ENCODE results near the gene HCFC1R1.

HCFC1R1 gene

DNA sequence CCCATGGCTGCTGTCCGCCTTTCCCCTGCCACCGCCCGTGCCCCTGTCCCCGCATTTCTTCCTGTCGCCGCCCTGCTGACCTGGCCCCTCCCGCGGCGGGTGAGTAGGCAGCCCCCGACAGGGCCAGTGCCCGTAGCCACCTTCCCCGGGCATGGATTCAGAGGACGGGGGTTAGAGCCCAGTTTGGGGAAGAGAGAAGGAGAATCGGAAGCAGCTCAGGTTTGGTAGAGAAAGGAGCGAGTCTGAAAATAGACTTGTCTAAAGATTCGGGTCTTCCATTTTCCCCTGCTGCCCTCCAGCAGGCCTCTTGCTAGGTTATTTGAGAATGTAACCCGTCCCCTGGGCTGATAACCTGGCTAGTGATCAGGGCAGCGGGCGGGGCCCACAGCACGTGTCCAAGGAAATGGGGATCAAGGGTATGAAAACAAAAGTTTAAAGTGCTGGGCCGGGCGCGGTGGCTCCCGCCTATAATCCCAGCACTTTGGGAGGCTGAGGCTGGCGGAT lies 18.9 kb downstream of the HCFC1R1 start (continued):
- TF ChIP-seq, protein P1, sequence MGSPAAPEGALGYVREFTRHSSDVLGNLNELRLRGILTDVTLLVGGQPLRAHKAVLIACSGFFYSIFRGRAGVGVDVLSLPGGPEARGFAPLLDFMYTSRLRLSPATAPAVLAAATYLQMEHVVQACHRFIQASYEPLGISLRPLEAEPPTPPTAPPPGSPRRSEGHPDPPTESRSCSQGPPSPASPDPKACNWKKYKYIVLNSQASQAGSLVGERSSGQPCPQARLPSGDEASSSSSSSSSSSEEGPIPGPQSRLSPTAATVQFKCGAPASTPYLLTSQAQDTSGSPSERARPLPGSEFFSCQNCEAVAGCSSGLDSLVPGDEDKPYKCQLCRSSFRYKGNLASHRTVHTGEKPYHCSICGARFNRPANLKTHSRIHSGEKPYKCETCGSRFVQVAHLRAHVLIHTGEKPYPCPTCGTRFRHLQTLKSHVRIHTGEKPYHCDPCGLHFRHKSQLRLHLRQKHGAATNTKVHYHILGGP (tag by site-specific recombination; IDR thresholded peaks at IDR 0.05): no peak

DNA sequence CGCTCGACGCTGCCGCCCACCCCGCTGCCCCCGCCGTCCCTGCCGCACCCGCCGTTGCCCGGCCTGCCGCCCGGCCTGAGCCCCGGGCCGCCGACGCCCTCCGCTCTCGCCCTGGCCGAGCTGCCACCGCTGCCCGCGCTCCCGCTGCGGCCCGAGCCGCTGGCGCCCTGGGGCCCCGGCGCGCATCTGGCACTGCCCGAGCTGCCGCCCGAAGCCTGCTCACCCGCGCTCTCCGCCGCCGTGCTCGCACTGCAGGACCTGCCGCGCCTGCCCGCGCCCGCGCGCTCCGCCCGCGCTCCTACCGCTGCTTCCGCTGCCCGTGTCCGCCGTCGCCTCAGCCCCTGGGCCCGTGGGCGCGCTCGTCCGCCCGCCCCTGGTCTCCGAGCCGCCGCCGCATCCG lies 19.4 kb downstream of the HCFC1R1 start:
- ChIA-PET POLR2A (interaction anchor here (0.7 to 12.4 kb wide), 9 partner anchors 19 to 130 kb away, joined by 3 to 247 read pairs (median 3); partner anchors contain the start of genes CLDN6, HCFC1R1, PAQR4 and PKMYT1), CTCF (interaction anchor here (0.7 to 9.6 kb wide), 13 partner anchors 11 to 946 kb away, joined by 3 to 149 read pairs (median 5); partner anchors contain the start of gene TNFRSF12A)
- Histone ChIP-seq H3K9me3 (ENCODE audit: control insufficient read depth, insufficient read depth, low read depth, low read length) (no peaks in the 10 kb centered on the region), H3K4me3 (ENCODE audit: low read depth, low read length) (peak overlapping the region; percentile 44), H3K27ac (ENCODE audit: extremely low read depth, low read depth, low read length) (no peak overlapping the region), H3K36me3 (ENCODE audit: control insufficient read depth in 2 of 2, insufficient read depth in 1 of 2, low read length in 2 of 2) (no peaks in the 10 kb centered on the region), H3K4me1 (ENCODE audit: control insufficient read depth, insufficient read depth, low read length) (no peaks in the 10 kb centered on the region)
- TF ChIP-seq YY1 (tag by site-specific recombination; IDR thresholded peaks at IDR 0.05) (no peak), ZNF10 (tag by site-specific recombination; IDR thresholded peaks at IDR 0.05) (no peak), IKZF3 (tag by site-specific recombination; IDR thresholded peaks at IDR 0.05) (no peak), ZNF221 (tag by site-specific recombination; IDR thresholded peaks at IDR 0.05; ENCODE audit: borderline replicate concordance) (no peak), ZNF366 (tag by site-specific recombination; conservative IDR thresholded peaks at IDR 0.05) (no peak), ZNF747 (tag by site-specific recombination; IDR thresholded peaks at IDR 0.05) (no peak), KLF7 (tag by site-specific recombination; IDR thresholded peaks at IDR 0.05; ENCODE audit: borderline replicate concordance) (no peak), ZFP69B (tag by site-specific recombination; IDR thresholded peaks at IDR 0.05) (no peak), ZNF24 (tag by site-specific recombination; IDR thresholded peaks at IDR 0.05) (no peak), ZNF48 (tag by site-specific recombination; IDR thresholded peaks at IDR 0.05) (no peak), GLIS2 (tag by site-specific recombination; IDR thresholded peaks at IDR 0.05) (no peak), ZNF223 (tag by site-specific recombination; IDR thresholded peaks at IDR 0.05) (no peak), ZNF202 (tag by site-specific recombination; IDR thresholded peaks at IDR 0.05; ENCODE audit: borderline replicate concordance) (no peak)
- TF ChIP-seq, protein P2, sequence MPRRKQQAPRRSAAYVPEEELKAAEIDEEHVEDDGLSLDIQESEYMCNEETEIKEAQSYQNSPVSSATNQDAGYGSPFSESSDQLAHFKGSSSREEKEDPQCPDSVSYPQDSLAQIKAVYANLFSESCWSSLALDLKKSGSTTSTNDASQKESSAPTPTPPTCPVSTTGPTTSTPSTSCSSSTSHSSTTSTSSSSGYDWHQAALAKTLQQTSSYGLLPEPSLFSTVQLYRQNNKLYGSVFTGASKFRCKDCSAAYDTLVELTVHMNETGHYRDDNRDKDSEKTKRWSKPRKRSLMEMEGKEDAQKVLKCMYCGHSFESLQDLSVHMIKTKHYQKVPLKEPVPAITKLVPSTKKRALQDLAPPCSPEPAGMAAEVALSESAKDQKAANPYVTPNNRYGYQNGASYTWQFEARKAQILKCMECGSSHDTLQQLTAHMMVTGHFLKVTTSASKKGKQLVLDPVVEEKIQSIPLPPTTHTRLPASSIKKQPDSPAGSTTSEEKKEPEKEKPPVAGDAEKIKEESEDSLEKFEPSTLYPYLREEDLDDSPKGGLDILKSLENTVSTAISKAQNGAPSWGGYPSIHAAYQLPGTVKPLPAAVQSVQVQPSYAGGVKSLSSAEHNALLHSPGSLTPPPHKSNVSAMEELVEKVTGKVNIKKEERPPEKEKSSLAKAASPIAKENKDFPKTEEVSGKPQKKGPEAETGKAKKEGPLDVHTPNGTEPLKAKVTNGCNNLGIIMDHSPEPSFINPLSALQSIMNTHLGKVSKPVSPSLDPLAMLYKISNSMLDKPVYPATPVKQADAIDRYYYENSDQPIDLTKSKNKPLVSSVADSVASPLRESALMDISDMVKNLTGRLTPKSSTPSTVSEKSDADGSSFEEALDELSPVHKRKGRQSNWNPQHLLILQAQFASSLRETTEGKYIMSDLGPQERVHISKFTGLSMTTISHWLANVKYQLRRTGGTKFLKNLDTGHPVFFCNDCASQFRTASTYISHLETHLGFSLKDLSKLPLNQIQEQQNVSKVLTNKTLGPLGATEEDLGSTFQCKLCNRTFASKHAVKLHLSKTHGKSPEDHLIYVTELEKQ (tag by site-specific recombination; IDR thresholded peaks at IDR 0.05; ENCODE audit: borderline replicate concordance): no peak
- TF ChIP-seq, protein P3, sequence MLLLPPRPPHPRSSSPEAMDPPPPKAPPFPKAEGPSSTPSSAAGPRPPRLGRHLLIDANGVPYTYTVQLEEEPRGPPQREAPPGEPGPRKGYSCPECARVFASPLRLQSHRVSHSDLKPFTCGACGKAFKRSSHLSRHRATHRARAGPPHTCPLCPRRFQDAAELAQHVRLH (tag by site-specific recombination; IDR thresholded peaks at IDR 0.05): no peak
- TF ChIP-seq, protein P4, sequence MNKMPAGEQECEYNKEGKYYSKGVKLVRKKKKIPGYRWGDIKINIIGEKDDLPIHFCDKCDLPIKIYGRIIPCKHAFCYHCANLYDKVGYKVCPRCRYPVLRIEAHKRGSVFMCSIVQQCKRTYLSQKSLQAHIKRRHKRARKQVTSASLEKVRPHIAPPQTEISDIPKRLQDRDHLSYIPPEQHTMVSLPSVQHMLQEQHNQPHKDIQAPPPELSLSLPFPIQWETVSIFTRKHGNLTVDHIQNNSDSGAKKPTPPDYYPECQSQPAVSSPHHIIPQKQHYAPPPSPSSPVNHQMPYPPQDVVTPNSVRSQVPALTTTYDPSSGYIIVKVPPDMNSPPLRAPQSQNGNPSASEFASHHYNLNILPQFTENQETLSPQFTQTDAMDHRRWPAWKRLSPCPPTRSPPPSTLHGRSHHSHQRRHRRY (tag by site-specific recombination; IDR thresholded peaks at IDR 0.05): no peak
- TF ChIP-seq, protein P5, sequence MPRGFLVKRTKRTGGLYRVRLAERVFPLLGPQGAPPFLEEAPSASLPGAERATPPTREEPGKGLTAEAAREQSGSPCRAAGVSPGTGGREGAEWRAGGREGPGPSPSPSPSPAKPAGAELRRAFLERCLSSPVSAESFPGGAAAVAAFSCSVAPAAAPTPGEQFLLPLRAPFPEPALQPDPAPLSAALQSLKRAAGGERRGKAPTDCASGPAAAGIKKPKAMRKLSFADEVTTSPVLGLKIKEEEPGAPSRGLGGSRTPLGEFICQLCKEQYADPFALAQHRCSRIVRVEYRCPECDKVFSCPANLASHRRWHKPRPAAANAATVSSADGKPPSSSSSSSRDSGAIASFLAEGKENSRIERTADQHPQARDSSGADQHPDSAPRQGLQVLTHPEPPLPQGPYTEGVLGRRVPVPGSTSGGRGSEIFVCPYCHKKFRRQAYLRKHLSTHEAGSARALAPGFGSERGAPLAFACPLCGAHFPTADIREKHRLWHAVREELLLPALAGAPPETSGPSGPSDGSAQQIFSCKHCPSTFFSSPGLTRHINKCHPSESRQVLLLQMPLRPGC (tag by site-specific recombination; IDR thresholded peaks at IDR 0.05): no peak
- TF ChIP-seq, protein P6, sequence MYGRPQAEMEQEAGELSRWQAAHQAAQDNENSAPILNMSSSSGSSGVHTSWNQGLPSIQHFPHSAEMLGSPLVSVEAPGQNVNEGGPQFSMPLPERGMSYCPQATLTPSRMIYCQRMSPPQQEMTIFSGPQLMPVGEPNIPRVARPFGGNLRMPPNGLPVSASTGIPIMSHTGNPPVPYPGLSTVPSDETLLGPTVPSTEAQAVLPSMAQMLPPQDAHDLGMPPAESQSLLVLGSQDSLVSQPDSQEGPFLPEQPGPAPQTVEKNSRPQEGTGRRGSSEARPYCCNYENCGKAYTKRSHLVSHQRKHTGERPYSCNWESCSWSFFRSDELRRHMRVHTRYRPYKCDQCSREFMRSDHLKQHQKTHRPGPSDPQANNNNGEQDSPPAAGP (tag by site-specific recombination; IDR thresholded peaks at IDR 0.05): no peak
- TF ChIP-seq, protein P7, sequence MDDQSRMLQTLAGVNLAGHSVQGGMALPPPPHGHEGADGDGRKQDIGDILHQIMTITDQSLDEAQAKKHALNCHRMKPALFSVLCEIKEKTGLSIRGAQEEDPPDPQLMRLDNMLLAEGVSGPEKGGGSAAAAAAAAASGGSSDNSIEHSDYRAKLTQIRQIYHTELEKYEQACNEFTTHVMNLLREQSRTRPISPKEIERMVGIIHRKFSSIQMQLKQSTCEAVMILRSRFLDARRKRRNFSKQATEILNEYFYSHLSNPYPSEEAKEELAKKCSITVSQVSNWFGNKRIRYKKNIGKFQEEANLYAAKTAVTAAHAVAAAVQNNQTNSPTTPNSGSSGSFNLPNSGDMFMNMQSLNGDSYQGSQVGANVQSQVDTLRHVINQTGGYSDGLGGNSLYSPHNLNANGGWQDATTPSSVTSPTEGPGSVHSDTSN (CRISPR knock-in tag; IDR thresholded peaks at IDR 0.05): no peak
- TF ChIP-seq, protein P8, sequence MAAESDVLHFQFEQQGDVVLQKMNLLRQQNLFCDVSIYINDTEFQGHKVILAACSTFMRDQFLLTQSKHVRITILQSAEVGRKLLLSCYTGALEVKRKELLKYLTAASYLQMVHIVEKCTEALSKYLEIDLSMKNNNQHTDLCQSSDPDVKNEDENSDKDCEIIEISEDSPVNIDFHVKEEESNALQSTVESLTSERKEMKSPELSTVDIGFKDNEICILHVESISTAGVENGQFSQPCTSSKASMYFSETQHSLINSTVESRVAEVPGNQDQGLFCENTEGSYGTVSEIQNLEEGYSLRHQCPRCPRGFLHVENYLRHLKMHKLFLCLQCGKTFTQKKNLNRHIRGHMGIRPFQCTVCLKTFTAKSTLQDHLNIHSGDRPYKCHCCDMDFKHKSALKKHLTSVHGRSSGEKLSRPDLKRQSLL (tag by site-specific recombination; IDR thresholded peaks at IDR 0.05): no peak

All from HEK293 (cell line).